ENCODE data around the gene FBXL7. TPM values are rescaled to one million over a fixed set of nuclear protein-coding genes. Genes with fewer than 3 reads are reported as not detected.
A peak's percentile ranks its signal among the peaks of the same experiment; 100 is the strongest.

The FBXL7 gene
- polyA plus RNA-seq, 1 donor from 2014 or later, result 0.24 TPM

GRCh38 chr5:15844871-15845270, 344.9 kb downstream of the FBXL7 start:
- Histone ChIP-seq H3K36me3 (ENCODE audit: insufficient read depth, low read length) (no peaks in the 10 kb centered on the region), H4K20me1 (ENCODE audit: insufficient read depth) (no peaks in the 10 kb centered on the region), H3K27ac (ENCODE audit: low read length) (no peak overlapping the region)

GRCh38 chr5:15850536-15850935, 350.6 kb downstream of the FBXL7 start:
- no peak overlapping the region for H2AFZ ChIP-seq (ENCODE audit: low read depth, low read length)
- no peaks in the 10 kb centered on the region for H3K27me3 ChIP-seq (ENCODE audit: insufficient read depth, low read depth, low read length)
- H3K36me3 ChIP-seq (ENCODE audit: insufficient read depth, low read length), result no peaks in the 10 kb centered on the region
- no peaks in the 10 kb centered on the region for H3K9me2 ChIP-seq (ENCODE audit: insufficient read depth, low read length)
- no peaks in the 10 kb centered on the region for H3F3A ChIP-seq (ENCODE audit: insufficient read depth, low read length, poor library complexity, severe bottlenecking)
- no peaks in the 10 kb centered on the region for H3K9me3 ChIP-seq (ENCODE audit: low read length)
- H3K27ac ChIP-seq (ENCODE audit: low read length), result peak overlapping the region; percentile 24
- no peaks in the 10 kb centered on the region for H3K79me2 ChIP-seq (replicated peaks; ENCODE audit: insufficient read depth, low read length)
- H3K9ac ChIP-seq (ENCODE audit: low read length), result no peak overlapping the region
- H3K4me2 ChIP-seq (ENCODE audit: low read length), result no peak overlapping the region
- no peaks in the 10 kb centered on the region for H4K20me1 ChIP-seq (ENCODE audit: insufficient read depth)
- no peak overlapping the region for H3K4me3 ChIP-seq (ENCODE audit: low read length)
- no peak for TF ChIP-seq SMC3 (conservative IDR thresholded peaks at IDR 0.05; ENCODE audit: poor library complexity)
- no peak for TF ChIP-seq REST (IDR thresholded peaks at IDR 0.05; ENCODE audit: borderline replicate concordance)
- no peak for TF ChIP-seq EP300 (conservative IDR thresholded peaks at IDR 0.05; ENCODE audit: poor library complexity, severe bottlenecking)
- TF ChIP-seq RAD21 (conservative IDR thresholded peaks at IDR 0.05), result no peak
- TF ChIP-seq MXI1 (conservative IDR thresholded peaks at IDR 0.05; ENCODE audit: poor library complexity, severe bottlenecking), result no peak
- TF ChIP-seq CTCF (IDR thresholded peaks at IDR 0.05; ENCODE audit: poor library complexity, severe bottlenecking), result no peak
- TF ChIP-seq TAF1 (IDR thresholded peaks at IDR 0.05; ENCODE audit: low read depth), result no peak

More at GRCh38 chr5:15844871-15845270, 344.9 kb downstream of the FBXL7 start:
- Histone ChIP-seq H3F3A (ENCODE audit: insufficient read depth, low read length, poor library complexity, severe bottlenecking) (no peaks in the 10 kb centered on the region), H2AFZ (ENCODE audit: low read depth, low read length) (no peak overlapping the region), H3K4me2 (ENCODE audit: low read length) (no peak overlapping the region), H3K9me3 (ENCODE audit: low read length) (no peaks in the 10 kb centered on the region), H3K9ac (ENCODE audit: low read length) (no peak overlapping the region), H3K9me2 (ENCODE audit: insufficient read depth, low read length) (no peaks in the 10 kb centered on the region), H3K79me2 (replicated peaks; ENCODE audit: insufficient read depth, low read length) (no peaks in the 10 kb centered on the region), H3K27me3 (ENCODE audit: insufficient read depth, low read depth, low read length) (no peaks in the 10 kb centered on the region), H3K4me3 (ENCODE audit: low read length) (no peak overlapping the region)
- TF ChIP-seq POLR2AphosphoS5 (IDR thresholded peaks at IDR 0.05), result no peak
- no peak for TF ChIP-seq EZH2 (IDR thresholded peaks at IDR 0.05; ENCODE audit: borderline replicate concordance, insufficient read depth, low read length, poor library complexity, severe bottlenecking)
- no peak for TF ChIP-seq EP300 (conservative IDR thresholded peaks at IDR 0.05; ENCODE audit: poor library complexity, severe bottlenecking)
- no peak for TF ChIP-seq TAF1 (IDR thresholded peaks at IDR 0.05; ENCODE audit: low read depth)
- no peak for TF ChIP-seq REST (IDR thresholded peaks at IDR 0.05; ENCODE audit: borderline replicate concordance)
- no peak for TF ChIP-seq SMC3 (conservative IDR thresholded peaks at IDR 0.05; ENCODE audit: poor library complexity)
- no peak for TF ChIP-seq RAD21 (conservative IDR thresholded peaks at IDR 0.05)
- TF ChIP-seq CTCF (IDR thresholded peaks at IDR 0.05; ENCODE audit: poor library complexity, severe bottlenecking), result no peak
- no peak for TF ChIP-seq MXI1 (conservative IDR thresholded peaks at IDR 0.05; ENCODE audit: poor library complexity, severe bottlenecking)
